Thyroid gland (tissue), 4 donors: ENCODE measurements around the gene SYNPO2L.

Source experiments
- POLR2A ChIP-seq, 2 donors: fragments of 450-650 bp; IDR thresholded peaks; one replicate each; pipeline ENCODE4 v1.6.1; 2017; ENCODE audit warnings: antibody characterized with exemption in 2 of 2, mild to moderate bottlenecking in 2 of 2, moderate library complexity in 1 of 2
- TF ChIP-seq, protein P1 (sequence below), 6 experiments: fragments of 200-600 bp in 3 of 6; fragments of 450-650 bp in 3 of 6; sonication (generic) in 3 of 6; IDR thresholded peaks; one replicate each; pipeline ENCODE4 v1.5.1; 2016 to 2019; ENCODE audit warnings: antibody characterized with exemption in 6 of 6, mild to moderate bottlenecking in 2 of 6, inconsistent platforms in 1 of 6, moderate library complexity in 1 of 6

DNA sequence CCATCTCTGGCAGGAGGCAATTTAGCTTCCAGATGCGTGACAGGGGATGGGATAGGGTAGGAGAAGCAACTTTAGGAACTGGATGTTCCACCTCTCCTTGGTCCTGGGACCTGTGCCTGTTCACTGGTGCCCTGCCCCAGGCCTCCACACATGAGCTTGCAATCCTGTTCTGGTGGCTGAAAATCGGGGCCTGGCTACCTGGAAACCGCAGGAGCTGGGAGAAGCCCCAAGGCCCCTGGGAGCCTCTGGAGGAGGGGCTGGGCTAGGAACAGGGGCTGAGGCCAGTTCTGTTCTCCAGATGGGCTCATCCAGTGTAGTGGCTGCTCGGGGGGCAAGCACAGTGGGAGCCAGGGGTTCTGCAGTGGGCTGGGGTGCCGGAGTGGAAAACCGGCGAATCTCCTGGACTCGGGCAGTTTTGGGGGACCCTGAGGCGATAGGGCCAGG lies 9.2 kb downstream of the SYNPO2L start:
- TF ChIP-seq, protein P1, sequence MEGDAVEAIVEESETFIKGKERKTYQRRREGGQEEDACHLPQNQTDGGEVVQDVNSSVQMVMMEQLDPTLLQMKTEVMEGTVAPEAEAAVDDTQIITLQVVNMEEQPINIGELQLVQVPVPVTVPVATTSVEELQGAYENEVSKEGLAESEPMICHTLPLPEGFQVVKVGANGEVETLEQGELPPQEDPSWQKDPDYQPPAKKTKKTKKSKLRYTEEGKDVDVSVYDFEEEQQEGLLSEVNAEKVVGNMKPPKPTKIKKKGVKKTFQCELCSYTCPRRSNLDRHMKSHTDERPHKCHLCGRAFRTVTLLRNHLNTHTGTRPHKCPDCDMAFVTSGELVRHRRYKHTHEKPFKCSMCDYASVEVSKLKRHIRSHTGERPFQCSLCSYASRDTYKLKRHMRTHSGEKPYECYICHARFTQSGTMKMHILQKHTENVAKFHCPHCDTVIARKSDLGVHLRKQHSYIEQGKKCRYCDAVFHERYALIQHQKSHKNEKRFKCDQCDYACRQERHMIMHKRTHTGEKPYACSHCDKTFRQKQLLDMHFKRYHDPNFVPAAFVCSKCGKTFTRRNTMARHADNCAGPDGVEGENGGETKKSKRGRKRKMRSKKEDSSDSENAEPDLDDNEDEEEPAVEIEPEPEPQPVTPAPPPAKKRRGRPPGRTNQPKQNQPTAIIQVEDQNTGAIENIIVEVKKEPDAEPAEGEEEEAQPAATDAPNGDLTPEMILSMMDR (IDR thresholded peaks at IDR 0.05): no peak
- no peak for TF ChIP-seq POLR2A (IDR thresholded peaks at IDR 0.05)
